GM12878 (cell line): ENCODE measurements around the gene LARP4B. TPM values are rescaled to one million over a fixed set of nuclear protein-coding genes. Genes with fewer than 3 reads are reported as not detected.

ENCODE experiments used
- ATAC-seq: fragments of 200-7000 bp; cut with Tn5 transposase; 3 replicates; pipeline ENCODE4 v1.9.1; 2020; ENCODE audit warnings: mild to moderate bottlenecking, moderate library complexity
- BruUV-seq: library from RNA; stranded (reverse); fragments of 400-500 nt; replicated peaks from 2 replicates; lab custom pipeline; 2021; lab: Mats Ljungman, UMichigan
- CTCF ChIA-PET: fragments of 300-600 bp; sonication (Branson Sonifier 250); formaldehyde crosslinking; extraction: SDS; loops from one replicate; lab custom pipeline; 2021; ENCODE audit warnings: inconsistent platforms; lab: Yijun Ruan, JAX
- POLR2A ChIA-PET: fragments of 350-600 bp; formaldehyde crosslinking; extraction: SDS; loops from one replicate; lab custom pipeline; 2021; ENCODE audit warnings: inconsistent platforms; lab: Charles Lee
- RAD21 ChIA-PET: fragments of 300-600 bp; sonication (Branson Sonifier 250); formaldehyde crosslinking; loops from one replicate; lab custom pipeline; 2023; ENCODE audit warnings: antibody characterized with exemption; ENCODE audit not compliant: unreplicated experiment; lab: Charles Lee
- SMC1A ChIA-PET: fragments of 300-600 bp; sonication (Branson Sonifier 250); formaldehyde crosslinking; loops from one replicate; lab custom pipeline; 2023; ENCODE audit not compliant: unreplicated experiment, uncharacterized antibody; lab: Charles Lee
- DNase-seq: peaks from one replicate; pipeline ENCODE4 v3.0.0-alpha.2; 2011; ENCODE audit warnings: low read depth, low spot score
- FAIRE-seq: peaks from 3 replicates; lab custom pipeline; 2011; peaks lifted over from hg19 to GRCh38; lab: Jason Lieb, UNC
- H2AFZ ChIP-seq: 2 replicates; pipeline ENCODE4 v1.6.0; 2011; ENCODE audit warnings: low read depth, low read length, control low read depth; ENCODE audit not compliant: control insufficient read depth
- H3K27ac ChIP-seq: 2 replicates; pipeline ENCODE4 v1.5.1; 2011; ENCODE audit warnings: control low read depth; ENCODE audit not compliant: control insufficient read depth, insufficient read depth
- H3K27me3 ChIP-seq, 2 experiments: replicated peaks in 1 of 2; 2 replicates each; pipeline versions ENCODE4 v1.6.0 to v1.6.1; 2011; ENCODE audit warnings: low read length in 1 of 2; ENCODE audit not compliant: control insufficient read depth in 2 of 2, insufficient read depth in 2 of 2
- H3K36me3 ChIP-seq, 2 experiments: 2 replicates each; pipeline ENCODE4 v1.5.1; 2011; ENCODE audit warnings: low read length in 1 of 2; ENCODE audit not compliant: control insufficient read depth in 2 of 2, insufficient read depth in 2 of 2
- H3K4me1 ChIP-seq: 2 replicates; pipeline ENCODE4 v1.6.1; 2011; ENCODE audit warnings: mild to moderate bottlenecking, low read length, moderate library complexity, mixed read lengths; ENCODE audit not compliant: control insufficient read depth, insufficient read depth
- H3K4me2 ChIP-seq: 2 replicates; pipeline ENCODE4 v1.6.0; 2011; ENCODE audit warnings: control low read depth; ENCODE audit not compliant: control insufficient read depth, insufficient read depth
- H3K4me3 ChIP-seq: fragments of 200-600 bp; sonication (generic); 2 replicates; pipeline ENCODE4 v1.5.1; 2016
- H3K79me2 ChIP-seq: 2 replicates; pipeline ENCODE4 v1.6.0; 2011; ENCODE audit warnings: low read length; ENCODE audit not compliant: control insufficient read depth, insufficient read depth
- H3K9ac ChIP-seq: 2 replicates; pipeline ENCODE4 v1.8.0; 2011; ENCODE audit warnings: low read length, control low read depth, mixed read lengths; ENCODE audit not compliant: control insufficient read depth, insufficient read depth
- H3K9me3 ChIP-seq: replicated peaks from 3 replicates; pipeline ENCODE4 v1.5.1; 2011; ENCODE audit warnings: mild to moderate bottlenecking, low read length; ENCODE audit not compliant: control insufficient read depth, insufficient read depth
- H4K20me1 ChIP-seq: 2 replicates; pipeline ENCODE4 v1.6.0; 2011; ENCODE audit not compliant: control insufficient read depth, insufficient read depth
- CBX5 ChIP-seq: sonication (generic); IDR thresholded peaks from 2 replicates; pipeline ENCODE4 v1.6.1; 2016; ENCODE audit warnings: low read depth, moderate library complexity, mild to moderate bottlenecking, inconsistent platforms
- CTCF ChIP-seq, 3 experiments: IDR thresholded peaks in 2 of 3; conservative IDR thresholded peaks in 1 of 3; 2 replicates each; pipeline ENCODE4 v1.5.1; 2011; ENCODE audit warnings: low read depth in 3 of 3, low read length in 3 of 3, mild to moderate bottlenecking in 3 of 3, control low read depth in 2 of 3, moderate library complexity in 2 of 3, inconsistent platforms in 1 of 3, mixed read lengths in 1 of 3; ENCODE audit not compliant: control insufficient read depth in 2 of 3, insufficient read depth in 1 of 3; ENCODE audit errors: extremely low read depth in 1 of 3
- EGR1 ChIP-seq, 2 experiments: IDR thresholded peaks; 1 replicate in 1 of 2; 2 replicates in 1 of 2; pipeline ENCODE4 v1.6.1; 2011 to 2012; ENCODE audit warnings: low read depth in 2 of 2, low read length in 2 of 2, borderline replicate concordance in 1 of 2, mild to moderate bottlenecking in 1 of 2, moderate library complexity in 1 of 2
- GATAD2B ChIP-seq: fragments of 450-650 bp; conservative IDR thresholded peaks from 2 replicates; pipeline ENCODE4 v1.6.1; 2017; ENCODE audit warnings: low read depth, mild to moderate bottlenecking, moderate library complexity
- MTA3 ChIP-seq: IDR thresholded peaks from 2 replicates; pipeline ENCODE4 v1.6.1; 2012; ENCODE audit warnings: low read length, inconsistent platforms, borderline replicate concordance
- NKRF ChIP-seq: fragments of 450-650 bp; conservative IDR thresholded peaks from 2 replicates; pipeline ENCODE4 v1.6.1; 2017; ENCODE audit warnings: mild to moderate bottlenecking, moderate library complexity
- POLR2AphosphoS2 ChIP-seq: IDR thresholded peaks from 2 replicates; pipeline ENCODE4 v1.6.1; 2011; ENCODE audit warnings: low read depth, mild to moderate bottlenecking, low read length, improper control_type of control experiment, moderate library complexity
- RBBP5 ChIP-seq: fragments of 200-600 bp; sonication (generic); conservative IDR thresholded peaks from 2 replicates; pipeline ENCODE4 v1.6.1; 2016
- ZNF622 ChIP-seq: fragments of 450-650 bp; IDR thresholded peaks from 2 replicates; pipeline ENCODE4 v1.6.1; 2017; ENCODE audit warnings: mild to moderate bottlenecking, inconsistent platforms
- WGBS: methylation state at CpG from one replicate; pipeline ENCODE4 v1.1.6; 2016; ENCODE audit warnings: low lambda C conversion rate; ENCODE audit not compliant: insufficient replicate concordance, insufficient coverage; ENCODE audit errors: missing lambda C conversion rate; 5-methylcytosine and 5-hydroxymethylcytosine counted together
- in situ Hi-C: fragments of 300-500 bp; cut with MboI; formaldehyde crosslinking; loops from 9 replicates; pipeline ENCODE4 v1.14.3; 2018; ENCODE audit warnings: mixed read lengths
- intact Hi-C: fragments of 100-400 bp; cut with micrococcal nuclease; formaldehyde crosslinking; loops from one replicate; pipeline ENCODE4 v1.14.2; 2022; ENCODE audit not compliant: unreplicated experiment
- polyA plus RNA-seq, 11 experiments: library from polyadenylated mRNA; depleted of rRNA in 4 of 11; unstranded in 6 of 11; stranded (reverse) in 5 of 11; fragments of >200 nt; fragmentation: Nextera tagmentation in 4 of 11; fragmentation: Illumina TruSeq in 1 of 11; extraction: Ambion mirVana in 4 of 11; extraction: Trizol in 1 of 11; gene quantifications; 1 replicate in 1 of 11; 2 replicates in 10 of 11; pipeline versions ENCODE4 v1.2.1 to v1.2.3, GENCODE V29; 2011 to 2016; ENCODE audit warnings: inconsistent platforms in 2 of 11, missing spikeins in 2 of 11, low read depth in 1 of 11
- total RNA-seq, 4 experiments: library from RNA; depleted of rRNA in 3 of 4; stranded (reverse); fragments of >200 nt in 3 of 4; fragmentation: Illumina TruSeq in 1 of 4; extraction: Trizol in 1 of 4; gene quantifications; 2 replicates each; pipeline versions ENCODE4 v1.2.1 to v1.2.3, GENCODE V29; 2013 to 2021
- TF ChIP-seq, protein P1 (sequence below): fragments of 450-650 bp; IDR thresholded peaks from 2 replicates; pipeline ENCODE4 v1.6.1; 2018; ENCODE audit warnings: mild to moderate bottlenecking, low read depth, moderate library complexity; ENCODE audit not compliant: partially characterized antibody
- TF ChIP-seq, protein P2 (sequence below): fragments of 150-350 bp; IDR thresholded peaks from 2 replicates; pipeline ENCODE4 v1.6.1; 2014; ENCODE audit warnings: mild to moderate bottlenecking, low read depth, low read length

LARP4B gene
- total and polyA plus RNA-seq, 10 of the 15 experiments (the other 5 are each of a cell fraction or from before 2014, with no cell fraction given) = 10.5 to 119 (median 39.4) TPM

DNA sequence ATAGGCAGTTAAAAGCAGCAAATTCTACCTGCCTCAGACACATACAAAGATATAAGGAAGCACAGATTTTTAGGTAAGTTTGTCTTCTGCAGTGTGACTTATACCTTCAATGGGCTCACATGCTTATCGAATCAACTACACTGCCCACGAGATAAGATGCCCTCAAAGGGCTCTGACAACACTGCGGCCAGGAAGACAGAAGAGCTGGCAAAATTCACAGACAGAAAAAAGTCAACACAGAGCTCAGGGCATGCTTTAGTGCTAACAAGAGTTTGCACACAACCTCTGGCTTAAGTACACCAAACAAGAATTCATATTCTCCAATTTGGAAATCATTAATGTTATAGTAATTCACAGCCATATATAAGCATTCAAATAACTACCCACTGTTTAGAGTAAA, 62.3 kb downstream of the LARP4B start:
- no peaks in the 10 kb centered on the region for H3K9me3 ChIP-seq
- H3K27me3 ChIP-seq = no peaks in the 10 kb centered on the region
- ChIA-PET RAD21 (no interaction called here), CTCF (no interaction called here), SMC1A (interaction anchor here (1.0 to 1.3 kb wide), 2 partner anchors 15 kb away, joined by 3 to 4 read pairs; no protein-coding TSS in a partner anchor), POLR2A (no interaction called here)
- no TSS peak for BruUV-seq
- peaks cover 15% of the 10 kb centered on the region for H3K79me2 ChIP-seq
- no peak overlapping the region for H3K4me3 ChIP-seq
- H3K9ac ChIP-seq = no peak overlapping the region
- DNase-seq (no peak), ATAC-seq (no peak), FAIRE-seq (no peak)
- H3K36me3 ChIP-seq = peaks cover 14 to 29% of the 10 kb centered on the region in 2 experiments
- H3K27ac ChIP-seq = no peak overlapping the region
- 78% methylated on average over 3 of the region's 3 CpGs for WGBS
- H2AFZ ChIP-seq = no peak overlapping the region
- no peaks in the 10 kb centered on the region for H4K20me1 ChIP-seq
- H3K4me2 ChIP-seq = no peak overlapping the region
- in situ Hi-C loops = no loop called here
- intact Hi-C loops = no loop called here
- H3K4me1 ChIP-seq = peaks cover 24% of the 10 kb centered on the region
- TF ChIP-seq RBBP5 = no peak
- TF ChIP-seq, protein P1, sequence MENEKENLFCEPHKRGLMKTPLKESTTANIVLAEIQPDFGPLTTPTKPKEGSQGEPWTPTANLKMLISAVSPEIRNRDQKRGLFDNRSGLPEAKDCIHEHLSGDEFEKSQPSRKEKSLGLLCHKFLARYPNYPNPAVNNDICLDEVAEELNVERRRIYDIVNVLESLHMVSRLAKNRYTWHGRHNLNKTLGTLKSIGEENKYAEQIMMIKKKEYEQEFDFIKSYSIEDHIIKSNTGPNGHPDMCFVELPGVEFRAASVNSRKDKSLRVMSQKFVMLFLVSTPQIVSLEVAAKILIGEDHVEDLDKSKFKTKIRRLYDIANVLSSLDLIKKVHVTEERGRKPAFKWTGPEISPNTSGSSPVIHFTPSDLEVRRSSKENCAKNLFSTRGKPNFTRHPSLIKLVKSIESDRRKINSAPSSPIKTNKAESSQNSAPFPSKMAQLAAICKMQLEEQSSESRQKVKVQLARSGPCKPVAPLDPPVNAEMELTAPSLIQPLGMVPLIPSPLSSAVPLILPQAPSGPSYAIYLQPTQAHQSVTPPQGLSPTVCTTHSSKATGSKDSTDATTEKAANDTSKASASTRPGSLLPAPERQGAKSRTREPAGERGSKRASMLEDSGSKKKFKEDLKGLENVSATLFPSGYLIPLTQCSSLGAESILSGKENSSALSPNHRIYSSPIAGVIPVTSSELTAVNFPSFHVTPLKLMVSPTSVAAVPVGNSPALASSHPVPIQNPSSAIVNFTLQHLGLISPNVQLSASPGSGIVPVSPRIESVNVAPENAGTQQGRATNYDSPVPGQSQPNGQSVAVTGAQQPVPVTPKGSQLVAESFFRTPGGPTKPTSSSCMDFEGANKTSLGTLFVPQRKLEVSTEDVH = no peak
- TF ChIP-seq POLR2AphosphoS2 = no peak
- no peak for TF ChIP-seq EGR1 (IDR thresholded peaks at IDR 0.05; ENCODE audit: borderline replicate concordance in 1 of 2, low read depth in 2 of 2, low read length in 2 of 2)
- TF ChIP-seq CBX5 = no peak
- TF ChIP-seq, protein P2, sequence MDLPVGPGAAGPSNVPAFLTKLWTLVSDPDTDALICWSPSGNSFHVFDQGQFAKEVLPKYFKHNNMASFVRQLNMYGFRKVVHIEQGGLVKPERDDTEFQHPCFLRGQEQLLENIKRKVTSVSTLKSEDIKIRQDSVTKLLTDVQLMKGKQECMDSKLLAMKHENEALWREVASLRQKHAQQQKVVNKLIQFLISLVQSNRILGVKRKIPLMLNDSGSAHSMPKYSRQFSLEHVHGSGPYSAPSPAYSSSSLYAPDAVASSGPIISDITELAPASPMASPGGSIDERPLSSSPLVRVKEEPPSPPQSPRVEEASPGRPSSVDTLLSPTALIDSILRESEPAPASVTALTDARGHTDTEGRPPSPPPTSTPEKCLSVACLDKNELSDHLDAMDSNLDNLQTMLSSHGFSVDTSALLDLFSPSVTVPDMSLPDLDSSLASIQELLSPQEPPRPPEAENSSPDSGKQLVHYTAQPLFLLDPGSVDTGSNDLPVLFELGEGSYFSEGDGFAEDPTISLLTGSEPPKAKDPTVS = no peak
- TF ChIP-seq MTA3 = no peak
- no peak for TF ChIP-seq NKRF
- no peak for TF ChIP-seq ZNF622
- TF ChIP-seq CTCF (IDR thresholded peaks at IDR 0.05 in 2 of 3, conservative IDR thresholded peaks at IDR 0.05 in 1 of 3; ENCODE audit: control insufficient read depth in 2 of 3, extremely low read depth in 1 of 3, insufficient read depth in 1 of 3, low read depth in 3 of 3, low read length in 3 of 3) = no peak
- TF ChIP-seq GATAD2B = no peak
